BJ (cell line): ENCODE measurements around the gene RPL18. TPM values are rescaled to one million over a fixed set of nuclear protein-coding genes. Genes with fewer than 3 reads are reported as not detected.

ENCODE experiments used
- CTCF ChIA-PET: fragments of 350-600 bp; formaldehyde crosslinking; extraction: SDS; loops from one replicate; lab custom pipeline; 2021; ENCODE audit warnings: antibody characterized with exemption, inconsistent platforms; lab: Yijun Ruan, JAX
- POLR2A ChIA-PET: fragments of 300-600 bp; sonication (Branson Sonifier 250); formaldehyde crosslinking; extraction: SDS; loops from one replicate; lab custom pipeline; 2021; ENCODE audit warnings: antibody characterized with exemption; lab: Charles Lee
- DNase-seq: peaks from one replicate; pipeline ENCODE4 v3.0.0-alpha.2; 2011; ENCODE audit warnings: low read depth
- H3K27me3 ChIP-seq: 2 replicates; pipeline ENCODE4 v1.6.0; 2011; ENCODE audit warnings: low read length; ENCODE audit not compliant: control insufficient read depth, insufficient read depth
- H3K36me3 ChIP-seq: 2 replicates; pipeline ENCODE4 v1.5.1; 2011; ENCODE audit warnings: low read length; ENCODE audit not compliant: control insufficient read depth, insufficient read depth
- H3K4me3 ChIP-seq: 2 replicates; pipeline ENCODE4 v1.5.1; 2011; ENCODE audit warnings: low read depth, mild to moderate bottlenecking, control low read depth, low read length
- polyA plus RNA-seq: library from polyadenylated mRNA; depleted of rRNA; stranded (reverse); fragments of >200 nt; gene quantifications from 2 replicates; pipeline ENCODE4 v1.2.3, GENCODE V29; 2011
- TF ChIP-seq, protein P1 (sequence below): IDR thresholded peaks from 2 replicates; pipeline ENCODE4 v1.5.1; 2011; ENCODE audit warnings: low read depth, mild to moderate bottlenecking, control low read depth, inconsistent platforms, low read length, moderate library complexity; ENCODE audit not compliant: insufficient read depth

Gene RPL18
- polyA plus RNA-seq, 1 experiment: 1,324 TPM

DNA sequence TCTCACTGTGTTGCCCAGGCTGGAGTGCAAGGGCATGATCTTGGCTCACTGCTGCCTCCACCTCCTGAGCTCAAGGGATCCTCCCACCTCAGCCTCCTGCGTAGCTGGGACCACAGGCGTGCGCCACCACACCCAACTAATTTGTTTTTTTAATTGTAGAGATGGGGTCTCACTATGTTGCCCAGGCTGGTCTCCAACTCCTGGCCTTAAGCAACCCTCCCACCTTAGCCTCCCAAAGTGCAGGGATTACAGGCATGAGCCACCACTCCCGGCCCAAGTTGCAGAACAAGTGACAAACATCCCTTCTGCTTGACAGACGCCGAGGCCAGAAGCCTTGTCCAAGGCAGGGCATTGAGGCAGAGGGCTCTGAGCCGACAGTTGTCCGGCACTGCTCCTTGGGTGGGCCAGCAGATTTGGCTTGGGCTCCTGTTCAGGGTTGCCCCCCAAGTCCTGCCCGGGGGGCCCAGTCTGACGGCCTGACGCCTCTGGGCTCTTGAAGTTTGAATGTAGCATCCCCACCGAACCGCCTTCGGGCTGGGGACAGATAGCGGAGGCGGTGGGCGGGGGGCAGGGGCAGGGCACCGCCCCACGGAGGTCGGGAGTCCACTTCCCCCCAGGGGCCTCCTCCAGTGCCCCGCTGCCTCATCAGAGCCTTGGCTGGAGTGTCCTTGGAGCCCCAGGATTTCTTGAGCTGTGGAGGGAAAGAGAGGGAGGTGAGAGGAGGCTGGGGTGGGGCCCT is 18.1 kb downstream of the RPL18 start:
- ChIA-PET CTCF (interaction anchor here (0.7 to 1.5 kb wide), 2 partner anchors 12 to 94 kb away, joined by 3 to 5 read pairs; no protein-coding TSS in a partner anchor), POLR2A (no interaction called here)
- no peak overlapping the region for H3K4me3 ChIP-seq
- H3K27me3 ChIP-seq: no peaks in the 10 kb centered on the region
- TF ChIP-seq, protein P1, sequence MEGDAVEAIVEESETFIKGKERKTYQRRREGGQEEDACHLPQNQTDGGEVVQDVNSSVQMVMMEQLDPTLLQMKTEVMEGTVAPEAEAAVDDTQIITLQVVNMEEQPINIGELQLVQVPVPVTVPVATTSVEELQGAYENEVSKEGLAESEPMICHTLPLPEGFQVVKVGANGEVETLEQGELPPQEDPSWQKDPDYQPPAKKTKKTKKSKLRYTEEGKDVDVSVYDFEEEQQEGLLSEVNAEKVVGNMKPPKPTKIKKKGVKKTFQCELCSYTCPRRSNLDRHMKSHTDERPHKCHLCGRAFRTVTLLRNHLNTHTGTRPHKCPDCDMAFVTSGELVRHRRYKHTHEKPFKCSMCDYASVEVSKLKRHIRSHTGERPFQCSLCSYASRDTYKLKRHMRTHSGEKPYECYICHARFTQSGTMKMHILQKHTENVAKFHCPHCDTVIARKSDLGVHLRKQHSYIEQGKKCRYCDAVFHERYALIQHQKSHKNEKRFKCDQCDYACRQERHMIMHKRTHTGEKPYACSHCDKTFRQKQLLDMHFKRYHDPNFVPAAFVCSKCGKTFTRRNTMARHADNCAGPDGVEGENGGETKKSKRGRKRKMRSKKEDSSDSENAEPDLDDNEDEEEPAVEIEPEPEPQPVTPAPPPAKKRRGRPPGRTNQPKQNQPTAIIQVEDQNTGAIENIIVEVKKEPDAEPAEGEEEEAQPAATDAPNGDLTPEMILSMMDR: no peak
- no peak for DNase-seq
- H3K36me3 ChIP-seq: no peaks in the 10 kb centered on the region

GRCh38 chr19:48598996-48599700 is 19.8 kb downstream of the RPL18 start:
- Histone ChIP-seq H3K36me3 (no peaks in the 10 kb centered on the region), H3K4me3 (no peak overlapping the region), H3K27me3 (no peaks in the 10 kb centered on the region)
- ChIA-PET CTCF (interaction anchor here (0.9 to 1.1 kb wide), 3 partner anchors 10 kb away, joined by 3 to 4 read pairs (median 3); no protein-coding TSS in a partner anchor), POLR2A (no interaction called here)
- no peak for DNase-seq
- TF ChIP-seq, protein P1: no peak

- no peaks in the 10 kb centered on the region for H3K36me3 ChIP-seq
- no peak for DNase-seq
- TF ChIP-seq, protein P1: no peak
- ChIA-PET CTCF (interaction anchor here (1.1 kb wide), 1 partner anchor 11 kb away, joined by 3 read pairs; no protein-coding TSS in a partner anchor), POLR2A (no interaction called here)
- H3K4me3 ChIP-seq: no peak overlapping the region
- no peaks in the 10 kb centered on the region for H3K27me3 ChIP-seq
Observed at GRCh38 chr19:48596679-48597465, 22.1 kb downstream of the RPL18 start.

- POLR2A ChIA-PET: no interaction called here
- Histone ChIP-seq H3K4me3 (no peak overlapping the region), H3K27me3 (no peaks in the 10 kb centered on the region), H3K36me3 (no peaks in the 10 kb centered on the region)
- DNase-seq: no peak
- TF ChIP-seq, protein P1: no peak
- CTCF ChIA-PET: no interaction called here
Observed at GRCh38 chr19:48596237-48596636, 22.7 kb downstream of the RPL18 start.

- Histone ChIP-seq H3K36me3 (no peaks in the 10 kb centered on the region), H3K4me3 (no peak overlapping the region), H3K27me3 (no peaks in the 10 kb centered on the region)
- DNase-seq: no peak
- POLR2A ChIA-PET: no interaction called here
- TF ChIP-seq, protein P1: no peak
- CTCF ChIA-PET: interaction anchor here (1.3 to 2.4 kb wide), 3 partner anchors 11 to 106 kb away, joined by 3 to 12 read pairs (median 6); partner anchors contain the start of gene SPACA4
Observed at GRCh38 chr19:48595833-48596232, 23.1 kb downstream of the RPL18 start.
